NB4 (cell line): Measurements from ENCODE around the gene ERI3.

Experiments
- MYC ChIP-seq: IDR thresholded peaks from 2 replicates; pipeline ENCODE4 v1.6.1; 2011; ENCODE audit warnings: low read depth, low read length
- POLR2A ChIP-seq: IDR thresholded peaks from 2 replicates; pipeline ENCODE4 v1.6.1; 2011; ENCODE audit warnings: mild to moderate bottlenecking; ENCODE audit not compliant: insufficient read length; ENCODE audit errors: extremely low read depth
- TF ChIP-seq, protein P1 (sequence below): IDR thresholded peaks from one replicate; pipeline ENCODE4 v1.5.1; 2012; ENCODE audit warnings: low read depth, low read length
- TF ChIP-seq, protein P2 (sequence below): IDR thresholded peaks from 2 replicates; pipeline ENCODE4 v1.6.1; 2011; ENCODE audit warnings: low read depth, low read length

DNA sequence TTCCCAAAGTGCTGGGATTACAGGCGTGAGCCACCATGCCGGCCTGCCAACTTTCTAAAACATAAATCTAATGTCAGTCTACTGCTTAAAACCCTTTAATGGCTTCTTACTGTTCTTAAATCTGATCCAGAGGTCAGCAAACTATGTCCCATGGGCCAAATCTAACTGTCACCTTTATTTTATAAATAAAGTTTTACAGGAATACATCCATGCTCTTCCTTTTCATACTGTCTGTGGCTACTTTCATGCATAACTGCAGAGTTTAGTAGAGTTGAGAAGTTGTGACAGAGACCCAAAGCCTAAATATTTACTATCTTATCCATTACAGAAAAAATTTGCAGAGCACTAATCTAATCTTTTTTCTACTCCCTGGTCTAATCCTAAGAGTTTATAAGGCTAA lies 3.8 kb downstream of the ERI3 start:
- TF ChIP-seq, protein P1, sequence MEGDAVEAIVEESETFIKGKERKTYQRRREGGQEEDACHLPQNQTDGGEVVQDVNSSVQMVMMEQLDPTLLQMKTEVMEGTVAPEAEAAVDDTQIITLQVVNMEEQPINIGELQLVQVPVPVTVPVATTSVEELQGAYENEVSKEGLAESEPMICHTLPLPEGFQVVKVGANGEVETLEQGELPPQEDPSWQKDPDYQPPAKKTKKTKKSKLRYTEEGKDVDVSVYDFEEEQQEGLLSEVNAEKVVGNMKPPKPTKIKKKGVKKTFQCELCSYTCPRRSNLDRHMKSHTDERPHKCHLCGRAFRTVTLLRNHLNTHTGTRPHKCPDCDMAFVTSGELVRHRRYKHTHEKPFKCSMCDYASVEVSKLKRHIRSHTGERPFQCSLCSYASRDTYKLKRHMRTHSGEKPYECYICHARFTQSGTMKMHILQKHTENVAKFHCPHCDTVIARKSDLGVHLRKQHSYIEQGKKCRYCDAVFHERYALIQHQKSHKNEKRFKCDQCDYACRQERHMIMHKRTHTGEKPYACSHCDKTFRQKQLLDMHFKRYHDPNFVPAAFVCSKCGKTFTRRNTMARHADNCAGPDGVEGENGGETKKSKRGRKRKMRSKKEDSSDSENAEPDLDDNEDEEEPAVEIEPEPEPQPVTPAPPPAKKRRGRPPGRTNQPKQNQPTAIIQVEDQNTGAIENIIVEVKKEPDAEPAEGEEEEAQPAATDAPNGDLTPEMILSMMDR = no peak
- TF ChIP-seq POLR2A (no peak), MYC (no peak)
- TF ChIP-seq, protein P2, sequence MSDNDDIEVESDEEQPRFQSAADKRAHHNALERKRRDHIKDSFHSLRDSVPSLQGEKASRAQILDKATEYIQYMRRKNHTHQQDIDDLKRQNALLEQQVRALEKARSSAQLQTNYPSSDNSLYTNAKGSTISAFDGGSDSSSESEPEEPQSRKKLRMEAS = no peak
